ENCODE data around the gene MCCC1. TPM values are rescaled to one million over a fixed set of nuclear protein-coding genes. Genes with fewer than 3 reads are reported as not detected.

Gene MCCC1
- total RNA-seq, result 12.0 and 26.0 TPM in 2 replicates

GRCh38 chr3:183099026-183099837 lies at the start of gene MCCC1:
Gene MCCC1 (minus strand): TSS chr3:183099496. CDS start chr3:183099440, 56 bp downstream.
- DNase-seq (ENCODE audit: low read depth), result peak; percentile 91
- peak within 1 kb of the TSS; percentile 90 for H3K4me3 ChIP-seq (ENCODE audit: low read depth, low read length)
- no peak for TF ChIP-seq CTCF (conservative IDR thresholded peaks at IDR 0.05; ENCODE audit: low read depth, low read length)

GRCh38 chr3:183148056-183148455 lies 48.8 kb upstream of the MCCC1 start:
- DNase-seq (ENCODE audit: low read depth), result no peak
- no peak overlapping the region for H3K4me3 ChIP-seq (ENCODE audit: low read depth, low read length)
- no peak for TF ChIP-seq CTCF (conservative IDR thresholded peaks at IDR 0.05; ENCODE audit: low read depth, low read length)

- no peak for TF ChIP-seq CTCF (conservative IDR thresholded peaks at IDR 0.05; ENCODE audit: low read depth, low read length)
- H3K4me3 ChIP-seq (ENCODE audit: low read depth, low read length), result no peak overlapping the region
- DNase-seq (ENCODE audit: low read depth), result no peak
Observed at GRCh38 chr3:183144363-183144762, 45.1 kb upstream of the MCCC1 start.

GRCh38 chr3:183142199-183142598 lies 42.9 kb upstream of the MCCC1 start:
- no peak overlapping the region for H3K4me3 ChIP-seq (ENCODE audit: low read depth, low read length)
- DNase-seq (ENCODE audit: low read depth), result no peak
- TF ChIP-seq CTCF (conservative IDR thresholded peaks at IDR 0.05; ENCODE audit: low read depth, low read length), result no peak

- DNase-seq (ENCODE audit: low read depth), result no peak
- H3K4me3 ChIP-seq (ENCODE audit: low read depth, low read length), result no peak overlapping the region
- no peak for TF ChIP-seq CTCF (conservative IDR thresholded peaks at IDR 0.05; ENCODE audit: low read depth, low read length)
Observed at GRCh38 chr3:183134844-183135243, 35.5 kb upstream of the MCCC1 start.

GRCh38 chr3:183132409-183132808 lies 33.1 kb upstream of the MCCC1 start:
- H3K4me3 ChIP-seq (ENCODE audit: low read depth, low read length), result no peak overlapping the region
- DNase-seq (ENCODE audit: low read depth), result no peak
- no peak for TF ChIP-seq CTCF (conservative IDR thresholded peaks at IDR 0.05; ENCODE audit: low read depth, low read length)

- TF ChIP-seq CTCF (conservative IDR thresholded peaks at IDR 0.05; ENCODE audit: low read depth, low read length), result no peak
- no peak for DNase-seq (ENCODE audit: low read depth)
- H3K4me3 ChIP-seq (ENCODE audit: low read depth, low read length), result no peak overlapping the region
Observed at GRCh38 chr3:183131735-183132134, 32.4 kb upstream of the MCCC1 start.
